Activated CD4-positive, alpha-beta T cell treated with anti-CD3 and anti-CD28 coated beads, Interleukin-2, Interleukin-6, amounts not matched to agents 100 ng/mL and 50 ng/mL, durations not matched to agents 16 hours and 8 hours (primary cell): Measurements from ENCODE around the gene ZNF555.

Source experiments
- DNase-seq: peaks from one replicate; pipeline ENCODE4 v3.0.0-alpha.2; 2020

The ZNF555 gene

GRCh38 chr19:2827022-2827421 is 14.3 kb upstream of the ZNF555 start:
- no peak for DNase-seq

GRCh38 chr19:2827840-2828489 is 13.3 kb upstream of the ZNF555 start:
- no peak for DNase-seq

DNA sequence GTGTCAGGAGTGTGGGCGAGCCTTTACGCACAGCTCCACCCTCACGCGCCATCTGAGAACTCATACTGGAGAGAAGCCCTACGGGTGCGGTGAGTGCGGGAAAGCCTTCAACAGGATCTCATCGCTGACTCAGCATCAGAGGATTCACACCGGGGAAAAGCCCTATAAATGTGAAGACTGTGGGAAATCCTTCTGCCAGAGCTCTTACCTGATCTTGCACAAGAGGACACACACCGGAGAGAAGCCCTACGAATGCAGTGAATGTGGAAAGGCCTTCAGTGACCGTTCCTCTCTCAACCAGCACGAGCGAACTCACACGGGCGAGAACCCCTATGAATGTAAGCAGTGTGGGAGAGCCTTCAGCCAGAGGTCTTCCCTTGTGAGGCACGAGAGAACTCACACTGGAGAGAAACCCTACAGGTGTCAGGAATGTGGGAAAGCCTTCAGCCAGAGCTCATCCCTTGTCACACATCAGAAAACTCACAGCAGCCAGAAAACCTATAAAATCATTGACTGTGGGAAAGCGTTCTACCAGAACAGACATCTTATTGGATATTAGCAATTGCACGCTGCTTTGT is 6.9 kb upstream of the ZNF555 start:
- DNase-seq: no peak

GRCh38 chr19:2837430-2837829 is 3.8 kb upstream of the ZNF555 start:
- no peak for DNase-seq

DNA sequence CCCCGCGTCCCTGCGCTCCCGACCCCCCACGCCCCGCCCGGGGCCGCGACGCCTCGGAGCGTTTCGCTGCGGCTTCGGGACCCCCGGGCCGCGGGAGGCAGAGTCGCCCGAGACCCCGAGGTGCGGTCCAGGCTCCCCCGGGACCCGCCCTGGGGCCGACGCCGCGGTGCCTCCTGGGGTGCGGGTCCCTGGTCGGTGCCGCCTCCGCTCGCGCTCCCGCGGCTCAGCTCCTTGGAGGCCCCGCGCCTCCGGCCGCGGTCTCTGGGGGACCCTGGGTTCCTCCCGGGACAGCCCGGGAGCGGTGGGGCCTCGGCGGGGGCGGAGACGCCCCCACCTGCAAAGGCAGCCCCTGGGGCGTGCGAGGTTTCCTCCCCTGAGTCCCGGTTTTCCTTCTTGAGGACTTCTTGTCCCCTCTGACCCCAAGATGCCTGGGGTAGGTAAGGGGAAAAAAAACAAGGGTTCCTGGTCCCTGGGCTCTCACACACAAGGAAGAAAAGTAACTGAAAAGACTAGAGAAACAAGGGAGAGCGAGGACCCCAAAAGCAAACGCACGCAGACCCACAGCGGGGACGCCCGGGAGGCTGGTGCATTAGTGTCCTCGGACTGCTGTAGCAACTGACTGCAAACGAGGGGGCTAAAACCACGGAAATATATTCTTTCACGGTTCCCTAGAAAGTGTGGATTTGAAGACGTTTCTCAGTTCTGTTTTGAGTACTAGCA is 740 bp downstream of the ZNF555 start:
- no peak for DNase-seq

GRCh38 chr19:2845107-2845506 is 3.8 kb downstream of the ZNF555 start:
- no peak for DNase-seq

DNA sequence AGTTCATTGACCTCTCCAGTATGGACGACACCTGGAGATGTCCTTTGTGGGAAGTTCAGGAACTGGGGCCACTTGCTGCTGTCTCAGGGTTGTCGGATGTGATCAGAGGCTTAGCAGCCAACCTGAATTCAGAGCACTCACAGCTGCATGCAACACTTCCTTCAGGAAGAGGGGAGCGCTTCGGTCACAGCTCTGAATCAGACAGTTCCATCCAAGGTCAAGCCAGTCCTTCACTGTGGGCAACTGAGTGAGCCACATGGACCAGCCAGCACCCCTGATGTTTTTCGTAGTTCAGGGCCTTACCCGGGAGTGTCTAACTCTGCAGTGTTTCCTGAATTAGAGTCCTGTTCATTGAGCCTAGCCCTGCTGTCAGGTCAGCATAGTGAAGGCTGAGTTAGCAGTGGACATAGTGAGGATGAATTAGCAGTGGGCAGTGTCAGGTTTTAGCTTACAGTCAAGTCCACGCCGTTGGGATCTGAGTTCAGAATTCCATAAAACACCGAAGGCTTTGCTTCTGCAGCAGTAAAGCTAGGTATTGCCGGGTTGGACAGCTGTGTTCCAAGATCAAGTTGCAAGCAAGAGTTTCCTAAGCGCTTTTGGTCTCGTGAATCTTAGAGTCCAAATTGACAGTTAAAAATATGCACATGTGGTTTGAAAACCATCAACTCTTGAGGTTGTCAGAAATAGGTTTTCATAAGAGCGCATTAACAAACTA is 5.1 kb downstream of the ZNF555 start:
- DNase-seq: no peak

DNA sequence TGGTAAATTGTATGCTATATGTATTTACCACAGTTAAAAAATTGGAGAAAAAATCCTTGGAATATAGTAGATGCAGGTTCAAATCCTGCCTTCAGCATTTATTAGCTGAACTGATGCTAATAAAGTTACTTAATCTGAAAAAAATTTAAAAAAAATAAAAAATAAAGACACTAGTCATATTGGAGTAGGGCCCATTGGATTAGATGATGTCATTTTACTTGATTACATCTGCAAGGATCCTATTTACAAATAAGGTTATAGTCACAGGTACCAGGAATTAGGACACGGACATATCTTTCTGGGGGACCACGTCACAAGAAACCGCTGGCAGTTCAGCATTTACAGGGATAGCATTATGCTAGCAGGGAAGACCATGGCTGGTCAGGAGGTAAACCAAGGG is 6.2 kb downstream of the ZNF555 start:
- no peak for DNase-seq

DNA sequence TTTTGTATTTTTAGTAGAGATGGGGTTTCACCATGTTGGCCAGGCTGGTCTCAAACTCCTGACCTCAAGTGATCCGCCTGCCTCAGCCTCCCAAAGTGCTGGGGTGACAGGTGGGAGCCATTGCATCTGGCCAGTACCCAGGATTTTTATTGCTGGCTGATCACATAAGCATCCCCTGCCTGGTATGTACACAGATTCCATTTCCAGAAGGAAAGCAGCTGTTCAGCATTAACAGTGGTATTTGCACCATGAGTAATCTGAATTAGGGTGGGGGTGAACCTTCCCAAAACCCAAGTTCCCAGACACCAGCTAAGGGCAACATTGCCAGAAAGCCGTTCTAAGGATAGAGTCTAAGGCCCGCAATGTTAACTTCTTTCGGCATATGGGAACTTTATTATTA is 7.3 kb downstream of the ZNF555 start:
- DNase-seq: no peak

GRCh38 chr19:2850256-2850925 is 9.1 kb downstream of the ZNF555 start:
- DNase-seq: no peak

DNA sequence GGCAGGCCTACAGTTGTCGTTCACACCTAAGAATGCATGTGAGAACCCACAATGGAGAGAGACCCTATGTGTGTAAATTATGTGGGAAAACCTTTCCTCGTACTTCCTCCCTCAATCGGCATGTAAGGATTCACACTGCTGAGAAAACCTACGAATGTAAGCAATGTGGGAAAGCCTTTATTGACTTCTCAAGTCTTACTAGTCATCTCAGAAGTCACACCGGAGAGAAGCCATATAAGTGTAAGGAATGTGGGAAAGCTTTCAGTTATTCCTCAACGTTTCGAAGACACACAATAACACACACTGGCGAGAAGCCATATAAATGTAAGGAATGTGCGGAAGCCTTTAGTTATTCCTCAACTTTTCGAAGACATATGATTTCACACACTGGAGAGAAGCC is 11.3 kb downstream of the ZNF555 start:
- DNase-seq: no peak

- no peak for DNase-seq
Observed at GRCh38 chr19:2853015-2853606, 11.8 kb downstream of the ZNF555 start.

GRCh38 chr19:2854849-2855248 is 13.6 kb downstream of the ZNF555 start:
- DNase-seq: no peak

GRCh38 chr19:2856457-2857050 is 15.3 kb downstream of the ZNF555 start:
- DNase-seq: no peak

GRCh38 chr19:2858864-2859263 is 17.6 kb downstream of the ZNF555 start:
- DNase-seq: no peak

GRCh38 chr19:2863816-2864215 is 22.5 kb downstream of the ZNF555 start:
- DNase-seq: no peak

DNA sequence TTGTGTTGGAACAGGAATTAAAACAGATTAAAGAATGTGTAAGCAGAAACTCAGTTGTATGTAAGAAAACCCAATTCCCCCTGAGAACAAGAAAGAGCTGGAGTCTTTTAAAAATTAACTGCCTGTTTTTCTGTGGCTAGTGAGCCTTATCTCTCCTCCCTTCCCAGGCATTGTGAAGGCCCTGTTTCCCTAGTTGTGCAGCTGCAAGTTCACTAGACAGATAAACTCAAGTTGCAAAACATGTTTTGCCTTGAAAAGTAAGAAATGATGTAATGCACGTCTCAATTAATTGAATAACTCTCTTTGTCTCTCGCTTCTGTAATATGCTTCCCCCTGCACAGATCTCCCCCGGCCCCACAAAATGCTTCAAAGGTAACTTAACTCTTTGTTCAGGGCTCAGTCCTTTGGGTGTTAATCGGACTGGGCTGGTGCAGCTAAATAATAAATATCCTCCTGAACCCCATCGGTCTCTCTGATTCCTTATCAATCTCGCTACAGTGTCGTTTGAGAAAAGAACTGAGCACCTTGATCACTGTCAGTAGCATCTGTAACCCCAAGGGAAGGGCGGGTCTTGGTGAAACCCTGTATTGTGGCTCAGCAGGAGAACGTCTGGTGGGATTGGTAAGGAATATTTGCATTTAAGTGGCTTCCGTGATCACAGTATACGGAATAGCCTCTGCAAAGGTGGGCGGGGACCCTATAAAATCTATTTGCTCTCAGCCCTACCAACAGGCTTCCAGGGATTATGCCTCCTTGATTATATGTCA is 24.2 kb downstream of the ZNF555 start:
- DNase-seq: no peak

DNA sequence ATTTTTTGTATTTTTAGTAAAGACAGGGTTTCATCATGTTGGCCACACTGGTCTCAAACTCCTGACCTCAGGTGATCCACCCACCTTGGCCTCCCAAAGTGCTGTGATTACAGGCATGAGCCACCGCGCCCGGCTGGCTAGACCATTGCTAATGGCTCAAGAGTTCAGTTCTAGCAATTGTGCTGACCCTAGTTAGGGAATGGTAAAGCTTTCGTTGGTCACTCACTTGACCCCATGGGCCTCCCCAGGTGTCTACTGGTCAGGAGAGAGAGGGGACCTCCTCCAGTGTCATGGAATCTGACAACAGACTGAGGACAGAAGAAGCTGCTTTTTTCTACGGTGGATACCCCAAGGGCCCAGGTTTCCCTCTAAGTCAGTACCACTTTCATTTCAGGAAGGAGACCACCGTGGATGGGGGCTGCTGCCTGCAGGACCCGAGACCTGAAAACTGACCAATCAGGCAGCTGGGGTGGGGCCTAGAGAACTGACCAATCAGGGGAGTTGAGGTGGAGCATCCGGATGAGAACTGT is 25.3 kb downstream of the ZNF555 start:
- no peak for DNase-seq

GRCh38 chr19:2867025-2867991 is 26.0 kb downstream of the ZNF555 start, which contains the start of gene ZNF556:
ZNF556 (plus strand) TSS chr19:2867335; CDS start chr19:2867422, 87 bp downstream.
- DNase-seq: no peak

GRCh38 chr19:2869618-2870017 is 28.3 kb downstream of the ZNF555 start:
- DNase-seq: no peak
